ELF-1 (cell line): ENCODE data around the gene MYL3.
A peak's percentile ranks its signal among the peaks of the same experiment; 100 is the strongest.
"Not testable (repeated sequence)": the region's sequence is repeated elsewhere in the genome, so short reads cannot be mapped to it uniquely, and the experiment has no call there.

Source experiments
- DNase-seq: peaks from one replicate; pipeline ENCODE4 v3.0.0-alpha.2; 2016; ENCODE audit warnings: low read depth, low spot score

The MYL3 gene

DNA sequence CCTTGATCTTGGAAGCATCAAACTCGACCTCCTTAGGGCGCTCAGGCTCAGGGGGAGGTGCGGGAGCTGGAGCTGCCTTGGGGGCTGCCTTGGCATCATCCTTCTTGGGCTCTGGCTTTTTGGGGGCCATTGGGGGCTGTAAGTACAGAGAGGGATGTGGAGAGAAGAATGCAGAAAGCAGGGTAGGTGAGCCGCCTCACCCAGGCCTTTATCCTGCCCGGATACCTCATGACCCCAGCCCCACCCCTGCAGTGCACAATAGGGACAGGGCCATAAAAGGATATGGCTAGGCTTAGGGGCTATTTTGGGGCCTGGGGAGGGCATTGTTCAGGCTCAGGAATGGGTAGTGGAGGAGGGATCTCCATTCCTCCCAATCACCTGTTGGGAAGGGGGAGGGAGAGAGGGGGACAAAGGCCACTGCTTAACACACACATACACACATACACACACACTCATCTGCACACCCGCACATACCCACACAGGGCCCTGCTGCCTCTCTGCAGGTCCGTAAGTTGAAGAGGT is at the start of gene MYL3:
TSS of gene MYL3 (minus strand) at position 184 of the 522 bp plus-strand sequence. CDS start at position 130, 54 bp downstream.
- peak; percentile 51 for DNase-seq

- DNase-seq: no peak
These were observed 49.7 kb upstream of the MYL3 start for GRCh38 chr3:46912986-46913385.

GRCh38 chr3:46910914-46911313 is 47.7 kb upstream of the MYL3 start:
- not testable (repeated sequence) for DNase-seq

DNA sequence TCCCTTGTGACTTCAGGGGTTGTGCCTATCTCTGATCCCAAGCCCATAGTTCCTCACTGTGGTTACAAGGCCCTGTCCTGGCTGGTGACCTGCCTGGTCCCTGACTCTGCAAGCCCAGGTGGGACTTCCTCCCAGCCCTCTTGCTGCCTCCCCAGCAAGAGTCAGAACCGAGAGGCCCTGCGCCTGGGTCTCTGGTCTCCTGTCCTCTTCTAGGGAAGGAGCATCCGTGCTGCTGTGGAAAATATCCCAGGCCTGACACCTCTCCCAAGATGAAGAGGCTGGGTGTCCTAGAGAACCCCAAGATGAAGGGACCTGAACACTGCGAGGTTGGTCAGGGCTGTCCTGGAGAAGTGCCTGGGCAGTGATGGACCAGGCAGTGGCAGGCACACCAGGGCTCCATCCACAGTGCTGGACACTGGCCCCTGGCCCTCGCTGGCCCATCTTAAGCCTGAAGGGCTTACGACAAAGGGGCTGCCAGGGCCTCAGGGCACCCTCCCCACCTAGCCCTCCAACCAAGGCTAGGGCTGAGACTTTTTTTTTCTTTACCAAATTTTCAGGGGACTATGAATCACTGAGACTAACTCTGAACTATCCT is 47.0 kb upstream of the MYL3 start:
- no peak for DNase-seq

DNA sequence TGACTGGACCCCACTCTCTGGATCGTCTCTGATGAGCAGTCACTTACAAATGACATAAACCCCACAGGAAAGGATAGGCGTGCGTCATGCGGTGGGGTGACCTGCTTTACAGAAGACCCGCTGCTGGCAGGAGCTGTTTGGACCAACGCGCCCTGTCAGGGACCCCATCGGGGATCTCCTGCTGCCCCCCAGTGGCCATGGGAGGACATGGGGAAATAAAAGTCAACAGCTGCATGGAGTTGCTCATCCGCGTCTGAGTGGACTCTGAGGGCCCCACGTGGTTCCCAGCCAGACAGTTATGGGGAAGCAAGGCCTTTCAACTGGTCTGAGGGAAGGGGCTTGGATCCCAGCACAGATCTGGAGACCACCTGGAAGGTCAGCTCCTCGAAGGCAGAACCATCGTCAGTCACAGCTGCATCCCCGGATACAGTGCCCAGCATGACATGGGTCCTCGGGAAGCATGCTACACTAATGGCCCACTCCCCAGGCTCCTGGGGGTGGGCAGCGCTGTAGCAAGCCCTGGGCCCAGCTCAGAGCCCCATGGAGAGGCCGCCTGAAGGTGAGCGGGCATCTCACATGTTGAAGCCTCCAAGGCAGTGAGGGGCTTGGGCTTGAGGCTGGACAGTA is 46.4 kb upstream of the MYL3 start:
- DNase-seq: peak; percentile 90

DNA sequence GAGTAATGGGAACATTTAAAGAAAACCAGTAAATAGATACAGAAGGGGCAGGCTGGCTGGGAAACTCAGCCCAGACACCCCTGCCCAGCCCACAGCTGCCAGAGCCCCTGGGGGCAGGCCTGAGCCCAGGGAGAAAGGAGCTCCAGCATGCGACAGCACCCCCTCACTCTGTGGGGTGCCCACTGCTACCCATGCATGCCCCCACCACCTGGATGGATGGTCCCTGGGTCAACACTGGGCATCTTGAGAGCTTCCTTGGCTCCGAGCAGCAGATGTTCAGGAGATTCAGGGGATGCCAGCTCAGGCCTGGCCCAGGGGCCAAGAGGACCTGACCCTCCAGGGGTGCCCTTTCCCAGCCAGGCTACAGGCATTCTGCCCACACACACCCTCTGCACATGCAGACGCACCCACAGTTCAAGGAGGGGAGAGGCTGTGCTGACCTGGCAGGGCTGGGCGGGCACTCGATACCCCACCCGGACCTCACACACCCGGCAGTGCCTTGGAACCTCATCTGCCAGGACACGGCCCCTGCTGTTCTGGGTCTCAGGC is 45.8 kb upstream of the MYL3 start:
- DNase-seq: no peak

- no peak for DNase-seq
These were observed 45.2 kb upstream of the MYL3 start for GRCh38 chr3:46908294-46908985.

DNA sequence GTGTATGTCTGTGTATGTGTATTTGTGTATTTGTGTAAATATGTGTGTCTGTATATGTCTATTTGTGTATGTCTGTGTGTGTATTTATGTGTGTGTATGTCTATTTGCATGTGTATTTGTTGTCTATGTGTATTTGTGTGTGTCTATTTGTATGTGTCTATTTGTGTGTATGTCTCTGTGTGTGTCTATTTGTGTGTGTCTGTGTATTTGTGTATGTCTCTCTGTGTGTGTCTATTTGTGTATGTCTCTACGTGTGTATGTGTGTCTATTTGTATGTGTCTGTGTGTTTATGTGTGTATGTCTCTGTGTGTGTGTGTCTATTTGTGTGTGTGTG is 44.7 kb upstream of the MYL3 start:
- no peak for DNase-seq

DNA sequence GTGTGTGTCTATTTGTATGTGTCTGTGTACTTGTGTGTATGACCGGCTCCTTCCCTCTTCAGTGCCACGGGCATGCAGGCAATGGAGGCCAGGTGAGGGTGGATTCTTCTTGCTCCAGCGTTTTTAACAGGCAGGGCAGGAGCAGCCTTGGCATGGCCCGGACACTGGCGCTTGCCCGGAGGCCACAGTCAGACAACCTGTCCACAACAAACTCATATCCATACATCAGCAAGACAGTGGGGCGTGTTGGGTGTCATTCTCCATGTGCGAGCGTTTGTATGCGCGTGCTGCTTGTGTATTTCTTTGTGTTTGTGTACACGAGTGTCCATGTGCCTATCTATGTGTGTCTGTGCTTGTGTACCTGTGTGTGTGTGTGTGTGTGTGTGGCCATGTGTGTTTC is 44.0 kb upstream of the MYL3 start:
- no peak for DNase-seq

DNA sequence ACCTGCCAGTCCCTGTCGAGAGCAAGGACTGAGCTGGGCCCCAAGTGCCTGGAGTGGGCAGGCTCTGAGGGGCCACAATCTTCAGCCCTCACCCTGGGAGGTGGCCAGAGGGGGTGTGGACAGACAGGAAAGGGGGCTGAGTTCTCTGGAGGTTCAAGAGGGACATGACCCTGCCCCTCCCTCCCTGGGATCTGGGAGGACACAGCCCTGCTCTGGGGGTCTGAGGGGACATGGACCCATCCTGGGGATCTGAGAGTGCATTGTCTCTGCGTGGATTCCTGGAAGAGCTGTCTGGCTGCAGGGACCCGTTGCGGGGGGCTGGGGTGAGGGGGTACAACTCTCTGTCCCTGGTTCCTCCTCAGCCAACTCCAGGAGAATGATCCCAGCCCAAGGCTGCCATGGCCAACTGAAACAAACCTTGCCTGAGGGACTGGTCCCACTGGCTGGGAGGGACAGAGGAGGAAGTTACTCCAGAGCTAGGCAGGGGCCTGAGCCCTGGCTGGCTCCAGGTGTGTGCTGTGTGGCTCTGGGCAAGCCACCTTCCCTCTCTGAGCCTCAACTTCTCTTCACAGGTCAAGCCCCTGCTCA is 43.3 kb upstream of the MYL3 start:
- no peak for DNase-seq

- DNase-seq: no peak
These were observed 42.6 kb upstream of the MYL3 start for GRCh38 chr3:46905661-46906451.

DNA sequence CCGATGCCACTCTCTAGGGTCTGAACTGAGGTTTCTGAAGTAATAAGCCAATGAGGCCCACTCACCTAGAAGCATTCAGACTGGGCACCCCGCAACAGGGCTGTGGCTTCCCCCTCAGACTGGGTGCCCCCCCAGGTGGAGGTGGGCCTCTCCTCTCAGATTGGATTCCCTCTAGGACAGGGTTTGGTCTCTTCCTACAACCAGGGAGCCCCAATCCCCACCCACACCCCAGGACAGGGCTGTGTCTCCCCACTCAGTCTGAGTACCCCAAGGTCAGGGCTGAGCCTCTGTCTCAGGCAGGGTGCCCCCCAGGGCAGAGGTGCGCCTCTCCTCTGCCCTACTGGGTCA is 41.9 kb upstream of the MYL3 start:
- DNase-seq: no peak

GRCh38 chr3:46904303-46905212 is 41.3 kb upstream of the MYL3 start:
- DNase-seq: no peak

- DNase-seq: no peak
These were observed 40.4 kb upstream of the MYL3 start for GRCh38 chr3:46903341-46904302.

- DNase-seq: no peak
These were observed 39.0 kb upstream of the MYL3 start for GRCh38 chr3:46902188-46902631.

DNA sequence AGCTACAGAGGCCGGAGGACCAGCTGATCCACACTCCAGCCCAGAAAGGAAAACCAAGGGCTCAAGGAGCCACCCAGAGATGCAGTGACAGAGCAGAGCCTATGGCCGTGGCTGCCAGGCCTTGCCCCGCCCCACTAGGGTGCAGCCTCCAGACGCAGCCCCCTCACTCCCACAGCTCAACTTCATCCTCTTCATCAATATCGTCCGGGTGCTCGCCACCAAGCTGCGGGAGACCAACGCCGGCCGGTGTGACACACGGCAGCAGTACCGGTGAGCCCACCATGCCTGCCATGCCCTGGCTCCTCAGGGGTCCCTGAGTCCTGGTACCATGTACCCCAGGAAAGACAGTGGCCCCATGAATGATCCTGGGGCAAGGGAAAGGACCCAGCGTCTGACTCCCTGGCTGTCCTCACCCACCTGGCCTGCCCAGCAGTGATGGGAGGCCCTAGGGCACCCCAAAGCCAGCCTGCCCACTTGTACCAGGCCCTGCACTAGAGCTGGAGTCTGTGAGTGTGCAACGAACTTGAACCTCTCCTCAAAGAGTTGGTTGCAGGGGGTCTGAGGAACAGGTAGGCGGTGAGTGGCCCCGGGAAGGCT is 38.4 kb upstream of the MYL3 start:
- DNase-seq: no peak

GRCh38 chr3:46901061-46901460 is 37.8 kb upstream of the MYL3 start:
- no peak for DNase-seq

DNA sequence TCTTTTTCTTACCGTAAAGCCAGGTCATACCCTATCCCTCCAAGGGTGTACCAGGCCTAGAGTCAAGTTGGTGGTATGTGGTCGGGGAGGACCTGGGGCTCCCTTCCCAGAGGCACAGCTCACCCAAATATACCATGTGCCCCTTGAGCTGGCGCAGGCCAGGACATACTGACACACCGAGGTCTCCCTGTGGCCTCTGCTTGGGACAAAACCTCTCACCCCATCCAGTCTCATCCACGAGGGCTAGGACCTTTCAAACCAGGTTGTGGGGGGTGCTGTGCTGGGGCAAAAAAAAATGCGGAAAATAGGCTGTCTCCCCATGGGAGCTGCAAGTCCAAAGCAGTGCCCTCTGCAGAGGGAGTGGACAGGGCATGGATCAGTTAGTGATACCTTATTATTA is 37.1 kb upstream of the MYL3 start:
- DNase-seq: no peak

DNA sequence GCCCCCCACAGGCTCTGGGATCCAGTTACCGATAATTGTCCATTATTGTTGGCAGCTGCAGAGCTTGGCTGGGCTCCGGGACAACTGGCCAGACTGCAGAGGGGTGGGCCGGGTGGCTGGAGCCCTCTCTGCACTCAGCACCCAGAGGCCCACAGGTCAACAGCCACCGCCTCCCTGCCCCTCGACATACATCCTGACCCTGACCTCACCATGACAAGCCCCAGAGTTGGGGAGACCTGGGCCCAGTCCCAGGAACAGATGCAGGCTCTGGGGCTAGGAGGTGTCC is 36.7 kb upstream of the MYL3 start:
- DNase-seq: no peak
